Uterus (tissue), 4 donors: Measurements from ENCODE around the gene PITRM1. TPM values are rescaled to one million over a fixed set of nuclear protein-coding genes. Genes with fewer than 3 reads are reported as not detected.
"Not testable (repeated sequence)": the region's sequence is repeated elsewhere in the genome, so short reads cannot be mapped to it uniquely, and the experiment has no call there.

Experiments used
- DNase-seq, 2 donors: peaks; one replicate each; pipeline ENCODE4 v3.0.0-alpha.2; 2019 to 2020
- H3K27ac ChIP-seq, 2 donors: fragments of 200-600 bp; sonication (generic); 1 replicate in 1 of 2; 2 replicates in 1 of 2; pipeline ENCODE4 v1.5.1; 2016 to 2018
- H3K27me3 ChIP-seq, 2 donors: fragments of 200-600 bp; sonication (generic); one replicate each; pipeline ENCODE4 v1.5.1; 2018 to 2019; ENCODE audit warnings: control low read depth in 1 of 2
- H3K36me3 ChIP-seq, 2 donors: fragments of 200-600 bp; sonication (generic); one replicate each; pipeline ENCODE4 v1.5.1; 2019; ENCODE audit warnings: control low read depth in 1 of 2
- H3K4me1 ChIP-seq, 2 donors: fragments of 200-600 bp; sonication (generic); one replicate each; pipeline ENCODE4 v1.5.1; 2018 to 2019; ENCODE audit warnings: control low read depth in 1 of 2
- H3K4me3 ChIP-seq, 2 donors: fragments of 200-600 bp; sonication (generic); 1 replicate in 1 of 2; 2 replicates in 1 of 2; pipeline ENCODE4 v1.5.1; 2018 to 2019; ENCODE audit warnings: mild to moderate bottlenecking in 1 of 2
- H3K9me3 ChIP-seq, 2 donors: fragments of 200-600 bp; sonication (generic); one replicate each; pipeline ENCODE4 v1.5.1; 2019; ENCODE audit warnings: control low read depth in 1 of 2
- CTCF ChIP-seq, 4 experiments: fragments of 200-600 bp in 2 of 4; fragments of 450-650 bp in 2 of 4; sonication (generic) in 2 of 4; IDR thresholded peaks; one replicate each; pipeline ENCODE4 v1.5.1; 2016 to 2019; ENCODE audit warnings: antibody characterized with exemption in 4 of 4, mild to moderate bottlenecking in 2 of 4, moderate library complexity in 1 of 4
- POLR2A ChIP-seq, 2 donors: fragments of 450-650 bp; IDR thresholded peaks; one replicate each; pipeline ENCODE4 v1.6.1; 2016; ENCODE audit warnings: antibody characterized with exemption in 2 of 2, mild to moderate bottlenecking in 1 of 2, moderate library complexity in 1 of 2
- intact Hi-C: fragments of 100-400 bp; cut with DNase I; formaldehyde crosslinking; loops from one replicate; pipeline ENCODE4 v1.15.1; 2023; ENCODE audit warnings: low total_unique reads
- total RNA-seq, 4 donors: library from RNA; depleted of rRNA in 3 of 4; stranded (reverse); fragments of >200 nt in 3 of 4; gene quantifications; one replicate each; pipeline versions ENCODE4 v1.1.0 to v1.2.4, GENCODE V29; 2014 to 2023
- donor health status: DM: yes; HTN: yes; CAD: no.

Gene PITRM1
- 10 to 100 TPM; 37.4 to 100.0 (median 51.4) TPM for total RNA-seq

- H3K36me3 ChIP-seq = no peaks in the 10 kb centered on the region
- peak; percentile 98 to 99 for DNase-seq
- no peaks in the 10 kb centered on the region for H3K9me3 ChIP-seq
- peak within 1 kb of the TSS; percentile 74 to 90 for H3K27ac ChIP-seq
- no peaks in the 10 kb centered on the region for H3K27me3 ChIP-seq
- peak in 1 of 4 experiments; percentile 19 for TF ChIP-seq CTCF (IDR thresholded peaks at IDR 0.05)
- peak; percentile 97 to 99 for TF ChIP-seq POLR2A (IDR thresholded peaks at IDR 0.05)
- peak within 1 kb of the TSS; percentile 71 to 78 for H3K4me3 ChIP-seq
- peaks cover 0 to 8% of the 10 kb centered on the region in 2 donors for H3K4me1 ChIP-seq
- intact Hi-C loops = no loop called here
These were observed at the start of gene PITRM1 for GRCh38 chr10:3172446-3173170. Gene PITRM1 (minus strand): TSS chr10:3172782. CDS start chr10:3172772, 10 bp downstream.

- no peak for TF ChIP-seq CTCF (IDR thresholded peaks at IDR 0.05)
- no peak for TF ChIP-seq POLR2A (IDR thresholded peaks at IDR 0.05)
- Histone ChIP-seq H3K27me3 (no peaks in the 10 kb centered on the region), H3K36me3 (no peaks in the 10 kb centered on the region), H3K27ac (no peak overlapping the region), H3K4me3 (no peak overlapping the region), H3K4me1 (no peaks in the 10 kb centered on the region), H3K9me3 (no peaks in the 10 kb centered on the region)
- DNase-seq = no peak
- intact Hi-C loops = no loop called here
These were observed 49.5 kb upstream of the PITRM1 start for GRCh38 chr10:3222068-3222467.

GRCh38 chr10:3221601-3222000 lies 49.0 kb upstream of the PITRM1 start:
- H3K4me1 ChIP-seq, H3K36me3 ChIP-seq, H3K27me3 ChIP-seq, H3K27ac ChIP-seq, DNase-seq, intact Hi-C loops, H3K9me3 ChIP-seq, H3K4me3 ChIP-seq: not testable (repeated sequence)

GRCh38 chr10:3220853-3221252 lies 48.3 kb upstream of the PITRM1 start:
- no peaks in the 10 kb centered on the region for H3K27me3 ChIP-seq
- no peak overlapping the region for H3K4me3 ChIP-seq
- no peak for DNase-seq
- H3K27ac ChIP-seq = no peak overlapping the region
- no peaks in the 10 kb centered on the region for H3K4me1 ChIP-seq
- TF ChIP-seq POLR2A (IDR thresholded peaks at IDR 0.05) = no peak
- no peak for TF ChIP-seq CTCF (IDR thresholded peaks at IDR 0.05)
- H3K36me3 ChIP-seq = no peaks in the 10 kb centered on the region
- intact Hi-C loops = no loop called here
- H3K9me3 ChIP-seq = no peaks in the 10 kb centered on the region

GRCh38 chr10:3219021-3219628 lies 46.5 kb upstream of the PITRM1 start:
- H3K9me3 ChIP-seq, H3K4me3 ChIP-seq, H3K27ac ChIP-seq, H3K27me3 ChIP-seq, H3K4me1 ChIP-seq, H3K36me3 ChIP-seq, DNase-seq, intact Hi-C loops: not testable (repeated sequence)

- Histone ChIP-seq H3K4me3 (no peak overlapping the region), H3K27ac (no peak overlapping the region), H3K9me3 (no peaks in the 10 kb centered on the region), H3K4me1 (peaks cover 4 to 8% of the 10 kb centered on the region in 2 donors), H3K36me3 (no peaks in the 10 kb centered on the region), H3K27me3 (no peaks in the 10 kb centered on the region)
- intact Hi-C loops = no loop called here
- DNase-seq = no peak
- TF ChIP-seq CTCF (IDR thresholded peaks at IDR 0.05) (no peak), POLR2A (IDR thresholded peaks at IDR 0.05) (no peak)
These were observed 45.3 kb upstream of the PITRM1 start for GRCh38 chr10:3217853-3218252.
